GM12801 (cell line): ENCODE measurements around the gene CLBA1.

Experiments used
- TF ChIP-seq, protein P1 (sequence below): IDR thresholded peaks from one replicate; pipeline ENCODE4 v1.5.1; 2011; ENCODE audit warnings: control low read depth; ENCODE audit not compliant: insufficient read length; ENCODE audit errors: extremely low read depth

The CLBA1 gene

DNA sequence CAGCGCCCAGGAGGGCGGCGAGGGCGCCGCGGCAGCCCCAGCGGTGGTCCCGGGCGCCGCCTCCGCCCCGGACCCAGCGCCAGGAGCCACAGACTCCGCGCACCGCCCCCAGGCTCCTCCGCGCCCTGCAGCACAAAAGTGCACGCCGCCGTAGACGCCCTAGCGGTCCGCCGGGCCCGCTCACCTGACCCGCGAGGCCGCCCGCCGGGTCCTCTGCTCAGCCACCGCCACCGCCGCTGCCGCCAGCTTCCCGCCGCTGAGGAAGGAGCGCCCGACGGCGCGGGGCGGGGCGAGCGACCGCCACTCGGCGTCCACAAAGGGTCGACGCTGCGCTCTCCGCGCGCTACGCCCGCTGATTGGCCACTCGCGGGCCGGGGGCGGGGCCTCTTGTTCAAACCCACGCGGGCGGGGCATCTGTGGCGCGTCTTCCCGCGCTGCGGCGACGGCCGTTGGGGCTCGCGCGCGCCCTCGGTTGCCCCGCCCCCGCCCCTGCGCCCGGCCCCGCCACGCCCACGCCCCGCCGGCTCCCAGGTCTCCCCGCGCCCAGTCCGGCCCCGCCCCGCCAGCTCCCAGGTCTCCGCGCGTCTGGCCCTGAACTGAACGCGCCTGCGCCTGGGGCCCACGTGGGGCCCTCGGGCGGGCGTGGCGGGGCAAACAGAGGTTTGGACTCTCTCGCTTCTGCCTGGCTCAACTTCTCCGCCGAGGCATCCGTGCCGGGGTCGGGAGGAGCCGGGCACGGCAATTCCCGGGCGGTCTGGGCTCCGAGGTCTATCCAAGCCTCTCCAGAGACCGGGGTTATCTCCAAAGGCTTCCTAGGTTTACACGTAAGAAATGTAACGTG, 35.4 kb downstream of the CLBA1 start, which contains the start of gene CDCA4:
Gene CDCA4, minus strand, starts transcription at position 269 of the 841 bp plus-strand sequence. CDS start 9,154 bp downstream, outside the sequence.
- TF ChIP-seq, protein P1, sequence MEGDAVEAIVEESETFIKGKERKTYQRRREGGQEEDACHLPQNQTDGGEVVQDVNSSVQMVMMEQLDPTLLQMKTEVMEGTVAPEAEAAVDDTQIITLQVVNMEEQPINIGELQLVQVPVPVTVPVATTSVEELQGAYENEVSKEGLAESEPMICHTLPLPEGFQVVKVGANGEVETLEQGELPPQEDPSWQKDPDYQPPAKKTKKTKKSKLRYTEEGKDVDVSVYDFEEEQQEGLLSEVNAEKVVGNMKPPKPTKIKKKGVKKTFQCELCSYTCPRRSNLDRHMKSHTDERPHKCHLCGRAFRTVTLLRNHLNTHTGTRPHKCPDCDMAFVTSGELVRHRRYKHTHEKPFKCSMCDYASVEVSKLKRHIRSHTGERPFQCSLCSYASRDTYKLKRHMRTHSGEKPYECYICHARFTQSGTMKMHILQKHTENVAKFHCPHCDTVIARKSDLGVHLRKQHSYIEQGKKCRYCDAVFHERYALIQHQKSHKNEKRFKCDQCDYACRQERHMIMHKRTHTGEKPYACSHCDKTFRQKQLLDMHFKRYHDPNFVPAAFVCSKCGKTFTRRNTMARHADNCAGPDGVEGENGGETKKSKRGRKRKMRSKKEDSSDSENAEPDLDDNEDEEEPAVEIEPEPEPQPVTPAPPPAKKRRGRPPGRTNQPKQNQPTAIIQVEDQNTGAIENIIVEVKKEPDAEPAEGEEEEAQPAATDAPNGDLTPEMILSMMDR: no peak

DNA sequence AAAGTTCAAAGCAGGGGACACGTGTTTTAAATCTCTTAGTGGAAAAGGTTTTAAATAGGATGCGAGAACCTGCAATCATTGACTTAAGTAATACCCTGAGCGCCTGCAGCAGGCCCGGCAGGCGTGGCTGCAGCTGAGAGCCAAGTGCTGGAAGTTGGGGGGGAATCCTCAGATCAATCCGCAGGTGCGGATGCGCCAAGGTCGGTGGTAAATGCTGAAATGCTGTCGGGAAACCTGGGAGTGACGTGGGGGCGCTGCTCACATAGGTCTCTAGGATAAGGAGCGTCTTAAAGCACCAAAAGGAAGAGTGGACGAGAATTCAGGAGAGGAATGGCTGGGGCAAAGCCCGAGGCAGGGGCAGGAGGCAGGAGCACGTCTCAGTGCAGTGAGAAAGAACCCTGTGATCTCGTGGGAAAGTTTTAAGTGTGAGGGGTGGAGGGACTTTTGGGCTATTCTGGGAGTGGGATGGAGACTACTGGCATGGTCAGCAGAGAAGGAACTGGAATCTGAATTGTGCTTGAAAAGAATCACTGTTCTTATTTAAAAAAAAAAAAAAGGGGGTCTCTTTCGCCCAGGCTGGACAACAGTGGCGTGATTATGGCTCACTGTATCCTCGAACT, 36.2 kb downstream of the CLBA1 start:
- TF ChIP-seq, protein P1: no peak

DNA sequence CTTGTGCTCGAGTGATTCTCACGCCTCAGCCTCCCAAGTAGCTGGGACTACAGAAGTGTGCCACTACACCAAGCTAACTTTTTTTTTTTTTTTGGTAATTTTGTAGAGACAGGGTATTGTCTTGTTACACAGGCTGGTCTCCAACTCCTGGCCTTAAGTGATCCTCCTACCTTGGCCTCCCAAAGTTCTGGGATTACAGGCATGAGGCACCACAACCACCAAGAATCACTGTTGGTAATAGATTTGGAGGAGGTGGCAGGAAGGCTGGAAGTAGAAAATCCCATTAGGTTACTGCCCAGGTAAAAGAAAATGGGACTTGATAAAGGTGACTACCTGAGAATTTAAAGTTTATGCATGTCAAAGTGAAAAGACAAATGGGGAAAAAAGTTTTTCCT, 36.7 kb downstream of the CLBA1 start:
- TF ChIP-seq, protein P1: no peak

DNA sequence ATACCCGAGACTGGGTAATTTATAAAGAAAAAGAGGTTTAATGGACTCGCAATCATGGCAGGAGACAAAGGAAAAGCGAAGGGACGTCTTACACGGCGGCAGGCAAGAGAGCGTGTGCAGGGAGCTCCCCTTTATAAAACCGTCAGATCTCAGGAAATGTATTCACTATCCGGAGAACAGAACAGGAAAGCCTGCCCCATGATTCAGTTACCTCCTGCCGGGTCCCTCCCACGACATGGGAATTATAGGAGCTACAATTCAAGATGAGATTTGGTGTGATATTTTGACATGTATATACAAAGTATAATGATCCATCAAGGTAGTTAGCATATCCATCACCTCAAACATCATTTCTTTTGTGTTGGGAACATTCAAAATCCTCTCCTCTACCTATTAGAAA, 37.6 kb downstream of the CLBA1 start:
- TF ChIP-seq, protein P1: no peak

DNA sequence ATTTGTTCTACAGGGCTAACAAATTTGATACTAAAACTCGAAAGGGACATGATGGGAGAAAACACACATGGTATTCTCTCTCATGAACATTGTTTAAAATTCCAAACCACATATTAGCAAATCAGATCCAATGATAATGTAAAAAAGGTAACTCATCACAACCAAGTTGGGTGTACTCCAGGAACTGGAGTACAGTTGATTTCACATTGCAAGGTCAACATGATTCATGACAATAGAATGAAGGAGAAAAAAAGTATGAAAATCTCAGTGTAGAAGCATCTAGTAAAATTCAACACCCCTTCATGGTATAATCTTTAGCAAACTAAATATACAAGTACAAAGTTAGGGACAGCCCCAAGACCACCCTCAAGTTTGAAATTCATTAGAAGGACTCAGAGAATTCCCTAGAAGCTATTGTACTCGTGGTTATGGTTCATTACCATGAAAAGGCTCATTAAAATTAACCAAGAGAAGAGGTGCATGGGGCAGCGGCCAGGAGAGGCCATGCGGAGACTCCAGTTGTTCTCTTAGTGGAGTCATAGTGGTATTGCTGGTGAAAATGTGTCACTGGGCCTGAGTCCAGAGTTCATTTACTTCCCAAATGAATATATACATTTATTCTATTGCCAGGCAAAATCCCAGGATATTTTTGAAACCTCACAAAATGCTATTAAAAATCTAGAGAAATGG, 38.3 kb downstream of the CLBA1 start:
- TF ChIP-seq, protein P1: no peak

DNA sequence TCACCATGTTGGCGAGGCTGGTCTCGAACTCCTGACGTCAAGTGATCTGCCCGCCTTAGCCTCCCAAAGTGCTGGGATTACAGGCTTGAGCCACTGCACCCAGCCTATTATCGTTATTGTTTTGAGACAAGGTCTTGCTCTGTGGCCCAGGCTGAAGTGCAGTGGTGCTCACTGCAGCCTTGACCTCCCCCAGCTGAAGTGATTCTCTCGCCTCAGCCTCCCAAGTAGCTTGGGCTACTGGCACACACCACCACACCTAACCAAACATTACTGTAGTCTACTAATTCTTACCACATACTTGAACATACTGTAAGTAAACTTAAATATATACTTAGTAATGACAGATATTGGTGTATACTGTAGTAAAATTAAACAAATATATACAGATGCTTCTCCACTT, 39.8 kb downstream of the CLBA1 start:
- TF ChIP-seq, protein P1: no peak
